CD4-positive, alpha-beta memory T cell (primary cell): Measurements from ENCODE around the gene SCTR. TPM values are rescaled to one million over a fixed set of nuclear protein-coding genes. Genes with fewer than 3 reads are reported as not detected.

Experiments
- CTCF ChIA-PET: fragments of 350-600 bp; sonication (Branson Sonifier 250); formaldehyde crosslinking; loops from one replicate; lab custom pipeline; 2021; ENCODE audit warnings: inconsistent platforms; ENCODE audit not compliant: partially characterized antibody; lab: Charles Lee
- POLR2A ChIA-PET: fragments of 350-600 bp; sonication (Branson Sonifier 250); formaldehyde crosslinking; loops from one replicate; lab custom pipeline; 2021; ENCODE audit not compliant: partially characterized antibody; lab: Charles Lee
- DNase-seq, 5 donors: peaks; one replicate each; pipeline versions ENCODE4 v3.0.0 to v3.0.0-alpha.2; 2020 to 2022; ENCODE audit warnings: mixed read lengths in 1 of 5
- H3K27ac ChIP-seq: one replicate; pipeline ENCODE4 v1.7.0; 2013; ENCODE audit warnings: low read depth, low read length
- H3K27me3 ChIP-seq: 2 replicates; pipeline ENCODE4 v1.7.0; 2013; ENCODE audit warnings: mild to moderate bottlenecking, low read length, moderate library complexity; ENCODE audit not compliant: insufficient read depth
- H3K36me3 ChIP-seq: 2 replicates; pipeline ENCODE4 v1.7.0; 2013; ENCODE audit warnings: mild to moderate bottlenecking, low read length, moderate library complexity; ENCODE audit not compliant: insufficient read depth
- H3K4me1 ChIP-seq: 2 replicates; pipeline ENCODE4 v1.7.0; 2013; ENCODE audit warnings: mild to moderate bottlenecking, low read length, moderate library complexity; ENCODE audit not compliant: insufficient read depth
- H3K4me3 ChIP-seq, 2 donors: one replicate each; pipeline ENCODE4 v1.7.0; 2013; ENCODE audit warnings: low read length in 2 of 2, mild to moderate bottlenecking in 1 of 2
- H3K9me3 ChIP-seq, 2 donors: one replicate each; pipeline ENCODE4 v1.7.0; 2013; ENCODE audit warnings: low read length in 2 of 2, control low read depth in 1 of 2; ENCODE audit not compliant: control insufficient read depth in 1 of 2
- H3K27ac Mint-ChIP-seq, 7 donors: one replicate each; pipeline ENCODE4 v1.8.0; 2020 to 2021; ENCODE audit warnings: mixed read lengths in 7 of 7, mild to moderate bottlenecking in 6 of 7, inconsistent platforms in 3 of 7, moderate library complexity in 3 of 7
- H3K27me3 Mint-ChIP-seq, 2 donors: one replicate each; pipeline ENCODE4 v1.8.0; 2020 to 2021; ENCODE audit warnings: mixed read lengths in 2 of 2
- H3K36me3 Mint-ChIP-seq, 2 donors: one replicate each; pipeline ENCODE4 v1.8.0; 2020 to 2021; ENCODE audit warnings: mixed read lengths in 2 of 2, inconsistent platforms in 1 of 2, mild to moderate bottlenecking in 1 of 2
- H3K4me1 Mint-ChIP-seq, 4 donors: one replicate each; pipeline ENCODE4 v1.8.0; 2020 to 2021; ENCODE audit warnings: mixed read lengths in 4 of 4, mild to moderate bottlenecking in 1 of 4
- H3K4me3 Mint-ChIP-seq, 8 donors: one replicate each; pipeline ENCODE4 v1.8.0; 2020 to 2021; ENCODE audit warnings: mixed read lengths in 8 of 8, mild to moderate bottlenecking in 7 of 8, moderate library complexity in 6 of 8, inconsistent platforms in 3 of 8
- H3K9me3 Mint-ChIP-seq, 8 donors: one replicate each; pipeline ENCODE4 v1.8.0; 2020 to 2021; ENCODE audit warnings: mixed read lengths in 8 of 8, mild to moderate bottlenecking in 5 of 8, inconsistent platforms in 3 of 8, moderate library complexity in 1 of 8
- intact Hi-C: fragments of 100-400 bp; cut with micrococcal nuclease; formaldehyde crosslinking; loops from one replicate; pipeline ENCODE4 v1.15.1; 2023
- polyA plus RNA-seq, 2 donors: library from polyadenylated mRNA; unstranded; fragments of 300-500 nt; fragmentation: Illumina TruSeq; gene quantifications; one replicate each; pipeline ENCODE4 v1.2.3, GENCODE V29; 2021
- total RNA-seq, 2 experiments: library from RNA; stranded (reverse); gene quantifications; one replicate each; pipeline ENCODE4 v1.2.3, GENCODE V29; 2021

Gene SCTR
- total and polyA plus RNA-seq, 4 experiments from 2014 or later, result not detected

DNA sequence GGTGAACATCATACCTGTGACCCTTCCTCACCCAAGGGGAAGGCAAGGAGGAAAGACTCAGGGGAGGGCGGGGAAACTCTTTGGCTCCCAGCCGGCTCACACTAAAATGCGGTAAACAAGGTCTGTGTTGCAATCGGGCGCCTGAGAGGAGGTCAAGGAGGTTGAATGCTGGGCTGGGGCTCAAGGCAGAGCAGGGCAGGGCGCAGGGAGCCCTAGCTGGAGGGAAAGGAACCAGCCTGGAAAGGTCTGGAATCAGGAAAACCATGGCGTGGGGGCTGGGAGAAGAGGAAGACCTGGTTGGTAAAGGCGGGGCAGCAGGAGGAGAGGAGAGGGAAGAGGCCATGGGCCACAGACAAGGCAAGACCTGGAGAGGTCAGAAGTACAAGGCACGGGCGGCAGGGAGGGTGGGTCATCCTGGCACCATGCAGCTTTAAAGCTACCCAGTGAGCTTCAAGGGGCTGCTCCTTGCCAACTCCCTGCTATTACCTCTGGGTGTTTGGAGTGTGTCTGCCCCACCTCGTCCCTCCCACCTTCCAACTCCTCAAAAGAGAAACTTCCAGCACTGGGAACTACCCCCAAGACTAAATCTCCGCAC lies 97.4 kb downstream of the SCTR start:
- intact Hi-C loops, result no loop called here
- Mint-ChIP-seq H3K4me3 (no peak overlapping the region), H3K27ac (no peak overlapping the region), H3K27me3 (peaks cover 45 to 56% of the 10 kb centered on the region in 2 donors), H3K36me3 (no peaks in the 10 kb centered on the region), H3K4me1 (peaks cover 0 to under 1% (median 0%) of the 10 kb centered on the region in 4 donors), H3K9me3 (peaks cover 0 to under 1% (median 0%) of the 10 kb centered on the region in 8 donors)
- Histone ChIP-seq H3K27me3 (peaks cover under 1% of the 10 kb centered on the region), H3K36me3 (no peaks in the 10 kb centered on the region), H3K4me3 (no peak overlapping the region), H3K4me1 (no peaks in the 10 kb centered on the region), H3K9me3 (no peaks in the 10 kb centered on the region), H3K27ac (no peak overlapping the region)
- no peak for DNase-seq
- ChIA-PET CTCF (no interaction called here), POLR2A (no interaction called here)

DNA sequence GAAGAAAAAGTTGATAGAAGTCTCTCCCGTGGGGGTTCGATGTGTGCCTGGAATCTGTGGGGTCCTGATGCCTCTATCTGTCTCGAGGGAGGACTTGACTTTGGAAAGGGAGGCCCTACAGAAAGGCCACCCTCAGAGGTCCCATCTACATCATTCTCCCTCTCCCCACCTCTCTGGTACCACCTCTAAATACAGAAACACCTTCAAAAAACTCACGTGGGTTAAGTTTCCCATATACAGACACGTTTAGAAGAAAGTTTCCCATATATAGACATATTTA lies 97.9 kb downstream of the SCTR start:
- POLR2A ChIA-PET, result no interaction called here

DNA sequence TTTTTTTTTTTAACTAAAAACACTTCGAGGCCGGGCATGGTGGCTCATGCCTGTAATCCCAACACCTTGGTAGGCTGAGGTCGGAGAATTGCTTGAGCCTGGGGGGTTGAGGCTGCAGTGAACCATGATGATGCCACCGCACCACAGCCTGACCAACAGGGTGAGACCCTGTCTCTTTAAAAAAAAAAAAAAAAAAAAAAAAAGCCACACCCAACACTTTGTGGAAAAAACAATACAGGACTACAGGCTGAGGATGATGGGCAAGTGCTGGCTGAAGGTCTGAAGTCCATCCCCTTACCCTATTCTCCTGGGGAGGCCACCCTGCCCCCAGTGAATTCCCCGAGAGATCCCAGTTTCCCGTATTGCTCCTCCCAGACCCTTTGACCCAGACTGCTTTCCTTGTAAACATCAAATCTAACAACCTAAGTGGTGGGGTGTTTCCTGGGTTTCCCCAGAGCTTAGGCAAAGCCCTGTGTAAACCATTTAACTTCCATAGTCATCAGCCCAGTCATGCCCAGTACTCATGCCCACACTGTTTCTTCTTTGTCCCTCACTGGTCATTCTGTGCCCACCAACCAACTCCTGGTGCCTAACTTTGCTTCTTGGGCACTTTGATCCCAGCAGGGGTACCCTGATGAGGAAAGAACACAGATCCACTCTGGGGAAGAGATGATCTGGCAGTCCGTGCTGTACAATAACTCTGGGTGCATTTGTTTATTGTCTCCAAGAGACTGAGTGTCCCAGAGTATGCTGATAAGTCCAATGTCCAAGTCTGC lies 98.5 kb downstream of the SCTR start:
- Mint-ChIP-seq H3K4me1 (no peaks in the 10 kb centered on the region), H3K27me3 (peaks cover 45 to 53% of the 10 kb centered on the region in 2 donors), H3K27ac (no peak overlapping the region), H3K36me3 (no peaks in the 10 kb centered on the region), H3K9me3 (peaks cover 0 to 4% (median 0%) of the 10 kb centered on the region in 8 donors), H3K4me3 (no peak overlapping the region)
- Histone ChIP-seq H3K36me3 (no peaks in the 10 kb centered on the region), H3K27me3 (no peaks in the 10 kb centered on the region), H3K27ac (no peak overlapping the region), H3K4me3 (no peak overlapping the region), H3K9me3 (no peaks in the 10 kb centered on the region), H3K4me1 (no peaks in the 10 kb centered on the region)
- intact Hi-C loops, result no loop called here
- ChIA-PET POLR2A (no interaction called here), CTCF (no interaction called here)
- DNase-seq, result no peak

More for the DNA sequence above, 97.9 kb downstream of the SCTR start:
- H3K27ac ChIP-seq, result no peak overlapping the region
- no peaks in the 10 kb centered on the region for H3K9me3 ChIP-seq
- Mint-ChIP-seq H3K9me3 (peaks cover 0 to 4% (median 0%) of the 10 kb centered on the region in 8 donors), H3K27ac (no peak overlapping the region), H3K27me3 (peaks cover 49 to 56% of the 10 kb centered on the region in 2 donors), H3K36me3 (no peaks in the 10 kb centered on the region), H3K4me1 (no peaks in the 10 kb centered on the region), H3K4me3 (no peak overlapping the region)
- no peaks in the 10 kb centered on the region for H3K36me3 ChIP-seq
- intact Hi-C loops, result no loop called here
- no peak for DNase-seq
- no peaks in the 10 kb centered on the region for H3K4me1 ChIP-seq
- no peaks in the 10 kb centered on the region for H3K27me3 ChIP-seq
- CTCF ChIA-PET, result no interaction called here
- H3K4me3 ChIP-seq, result no peak overlapping the region

DNA sequence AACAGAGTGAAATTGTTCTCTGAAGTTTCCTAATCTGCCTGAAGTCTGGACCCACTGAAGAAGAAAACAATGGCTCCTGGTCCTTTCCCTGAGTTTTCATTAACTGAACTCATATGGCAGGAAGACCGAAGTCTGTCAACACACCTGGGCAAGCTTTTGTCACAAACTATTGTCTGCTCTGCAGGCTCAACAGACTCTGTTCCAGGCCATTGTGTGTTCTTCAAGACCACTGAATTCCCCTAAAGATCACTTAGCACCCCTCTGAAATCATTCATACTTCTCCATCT lies 99.2 kb downstream of the SCTR start:
- Mint-ChIP-seq H3K4me1 (no peaks in the 10 kb centered on the region), H3K27ac (no peak overlapping the region), H3K27me3 (peaks cover 42 to 51% of the 10 kb centered on the region in 2 donors), H3K9me3 (peaks cover 0 to 4% (median 0%) of the 10 kb centered on the region in 8 donors), H3K4me3 (no peak overlapping the region), H3K36me3 (no peaks in the 10 kb centered on the region)
- CTCF ChIA-PET, result no interaction called here
- Histone ChIP-seq H3K36me3 (no peaks in the 10 kb centered on the region), H3K4me3 (no peak overlapping the region), H3K27me3 (no peaks in the 10 kb centered on the region), H3K27ac (no peak overlapping the region), H3K9me3 (no peaks in the 10 kb centered on the region), H3K4me1 (no peaks in the 10 kb centered on the region)
- POLR2A ChIA-PET, result no interaction called here
- no peak for DNase-seq
- intact Hi-C loops, result no loop called here

DNA sequence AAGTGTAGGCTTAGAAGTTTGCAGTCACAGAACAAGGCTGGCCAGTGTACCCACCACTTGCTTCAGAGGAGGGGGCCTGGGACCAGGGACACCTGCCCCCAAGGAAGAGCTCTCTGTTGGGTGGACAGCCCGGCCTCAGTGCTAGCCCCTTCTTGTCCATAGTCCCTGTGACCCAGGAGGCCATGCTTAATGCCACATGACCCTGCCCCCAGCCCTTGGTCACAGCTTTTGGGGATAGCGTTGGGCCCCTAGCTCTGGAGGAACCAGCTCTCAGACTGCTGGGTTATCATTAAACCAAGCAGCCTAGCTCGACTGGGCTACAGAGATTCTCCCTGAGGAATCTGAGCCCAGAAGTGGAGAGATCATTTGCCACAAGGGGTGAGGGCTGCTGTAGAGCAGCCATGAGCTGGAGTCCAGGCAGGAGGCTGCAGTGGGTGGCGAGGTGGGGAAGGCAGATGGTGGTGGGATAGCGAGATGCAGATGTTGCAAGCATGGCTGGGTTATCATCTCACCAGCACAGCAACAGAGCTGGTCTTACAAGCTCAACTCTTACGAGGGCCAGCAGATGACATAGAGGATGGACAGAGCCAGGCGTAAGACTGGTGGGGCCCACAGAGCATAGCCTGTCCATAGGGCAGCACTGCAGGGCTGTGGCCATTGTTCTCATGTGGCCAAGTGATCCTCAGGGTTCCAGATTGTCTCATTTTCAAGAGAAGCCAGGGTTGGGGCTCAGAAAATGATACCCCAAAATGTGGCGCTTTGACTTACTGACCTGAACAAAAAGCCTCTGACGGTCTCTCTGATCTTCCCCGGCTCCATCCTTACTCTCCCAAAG lies 99.8 kb downstream of the SCTR start:
- intact Hi-C loops, result no loop called here
- ChIA-PET POLR2A (no interaction called here), CTCF (no interaction called here)
- Mint-ChIP-seq H3K36me3 (no peaks in the 10 kb centered on the region), H3K27me3 (peaks cover 42 to 51% of the 10 kb centered on the region in 2 donors), H3K27ac (no peak overlapping the region), H3K9me3 (peaks cover 0 to 4% (median 0%) of the 10 kb centered on the region in 8 donors), H3K4me1 (no peaks in the 10 kb centered on the region), H3K4me3 (no peak overlapping the region)
- Histone ChIP-seq H3K9me3 (no peaks in the 10 kb centered on the region), H3K4me3 (no peak overlapping the region), H3K4me1 (no peaks in the 10 kb centered on the region), H3K27ac (no peak overlapping the region), H3K27me3 (no peaks in the 10 kb centered on the region), H3K36me3 (no peaks in the 10 kb centered on the region)
- DNase-seq, result no peak

DNA sequence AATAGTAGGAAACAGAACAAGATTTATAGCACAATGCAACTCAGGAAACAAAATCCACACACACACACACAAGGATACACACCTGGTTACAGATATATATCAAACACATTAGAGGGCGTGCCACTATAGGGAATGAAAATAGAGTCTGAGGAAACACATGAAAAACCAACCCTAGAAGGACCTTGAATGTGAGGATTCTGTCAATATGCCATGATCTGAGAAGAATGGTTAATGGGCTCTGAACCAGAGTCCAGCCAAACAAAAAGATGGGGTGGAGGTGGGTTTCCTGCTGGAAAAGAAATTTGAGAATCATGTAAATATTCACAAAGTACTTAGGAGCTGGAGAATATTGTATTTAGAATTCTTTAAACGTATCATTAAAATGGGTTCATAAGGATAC lies 100.5 kb downstream of the SCTR start:
- CTCF ChIA-PET, result no interaction called here
- H3K4me3 ChIP-seq, result no peak overlapping the region
- POLR2A ChIA-PET, result no interaction called here
- H3K27ac Mint-ChIP-seq, result no peak overlapping the region
- intact Hi-C loops, result no loop called here
- DNase-seq, result no peak
- peaks cover 0 to 5% (median 0%) of the 10 kb centered on the region in 8 donors for H3K9me3 Mint-ChIP-seq
- H3K36me3 Mint-ChIP-seq, result no peaks in the 10 kb centered on the region
- H3K27ac ChIP-seq, result no peak overlapping the region
- H3K36me3 ChIP-seq, result no peaks in the 10 kb centered on the region
- peaks cover 44 to 45% of the 10 kb centered on the region in 2 donors for H3K27me3 Mint-ChIP-seq
- H3K27me3 ChIP-seq, result no peaks in the 10 kb centered on the region
- no peak overlapping the region for H3K4me3 Mint-ChIP-seq
- H3K4me1 Mint-ChIP-seq, result no peaks in the 10 kb centered on the region
- no peaks in the 10 kb centered on the region for H3K4me1 ChIP-seq
- H3K9me3 ChIP-seq, result no peaks in the 10 kb centered on the region

DNA sequence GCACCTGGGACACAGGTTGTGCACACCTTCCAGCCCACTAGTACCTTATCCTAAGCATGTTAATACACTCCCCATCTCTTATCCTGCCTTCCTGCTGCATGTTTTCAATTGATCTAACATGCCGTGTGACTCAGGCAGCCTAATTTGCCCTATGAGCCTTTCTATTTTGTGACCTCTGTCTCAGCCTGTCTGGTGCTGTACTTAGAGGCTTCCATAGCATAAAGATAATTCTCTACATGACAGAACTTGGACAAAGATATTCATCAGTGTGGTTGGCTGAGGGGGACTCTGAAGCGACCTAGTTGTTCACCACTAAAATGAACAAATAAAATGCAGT lies 101.2 kb downstream of the SCTR start:
- H3K9me3 ChIP-seq, result no peaks in the 10 kb centered on the region
- no peaks in the 10 kb centered on the region for H3K27me3 ChIP-seq
- ChIA-PET CTCF (no interaction called here), POLR2A (no interaction called here)
- H3K4me3 ChIP-seq, result no peak overlapping the region
- no peaks in the 10 kb centered on the region for H3K36me3 ChIP-seq
- H3K4me1 Mint-ChIP-seq, result no peaks in the 10 kb centered on the region
- no peak for DNase-seq
- no peaks in the 10 kb centered on the region for H3K36me3 Mint-ChIP-seq
- no peak overlapping the region for H3K27ac ChIP-seq
- H3K4me1 ChIP-seq, result no peaks in the 10 kb centered on the region
- peaks cover 39 to 41% of the 10 kb centered on the region in 2 donors for H3K27me3 Mint-ChIP-seq
- H3K27ac Mint-ChIP-seq, result no peak overlapping the region
- H3K4me3 Mint-ChIP-seq, result no peak overlapping the region
- intact Hi-C loops, result no loop called here
- H3K9me3 Mint-ChIP-seq, result peaks cover 0 to 5% (median 0%) of the 10 kb centered on the region in 8 donors
